GM18519 (cell line): ENCODE data around the gene DNAL4.

ENCODE experiments used
- ATAC-seq: cut with Tn5 transposase; IDR thresholded peaks from one replicate; pipeline ENCODE4 v1.9.1; 2021; ENCODE audit warnings: mild to moderate bottlenecking, moderate library complexity; ENCODE audit not compliant: unreplicated experiment, low FRiP score

The DNAL4 gene

GRCh38 chr22:38793721-38794466 is at the start of gene DNAL4:
Gene DNAL4 (minus strand): TSS chr22:38794143. CDS start chr22:38782731, 11,412 bp downstream.
- ATAC-seq = peak; percentile 82

- ATAC-seq = no peak
Measured at GRCh38 chr22:38843201-38843656, 49.3 kb upstream of the DNAL4 start.

GRCh38 chr22:38842512-38843200 is 48.7 kb upstream of the DNAL4 start:
- ATAC-seq = no peak

GRCh38 chr22:38841635-38842034 is 47.7 kb upstream of the DNAL4 start:
- ATAC-seq = no peak

- ATAC-seq = no peak
Measured at GRCh38 chr22:38841211-38841610, 47.3 kb upstream of the DNAL4 start.

GRCh38 chr22:38840129-38840528 is 46.2 kb upstream of the DNAL4 start:
- ATAC-seq = no peak

GRCh38 chr22:38839686-38840085 is 45.7 kb upstream of the DNAL4 start:
- no peak for ATAC-seq

- no peak for ATAC-seq
Measured at GRCh38 chr22:38837414-38837928, 43.5 kb upstream of the DNAL4 start.

- no peak for ATAC-seq
Measured at GRCh38 chr22:38835888-38836301, 42.0 kb upstream of the DNAL4 start.

GRCh38 chr22:38834991-38835390 is 41.0 kb upstream of the DNAL4 start:
- ATAC-seq = no peak

- ATAC-seq = no peak
Measured at GRCh38 chr22:38834215-38834953, 40.4 kb upstream of the DNAL4 start.

- ATAC-seq = no peak
Measured at GRCh38 chr22:38833061-38833460, 39.1 kb upstream of the DNAL4 start.

GRCh38 chr22:38832005-38832978 is 38.3 kb upstream of the DNAL4 start:
- ATAC-seq = no peak

GRCh38 chr22:38831166-38831945 is 37.4 kb upstream of the DNAL4 start:
- no peak for ATAC-seq

- no peak for ATAC-seq
Measured at GRCh38 chr22:38830845-38831108, 36.8 kb upstream of the DNAL4 start.

GRCh38 chr22:38830026-38830844 is 36.3 kb upstream of the DNAL4 start:
- no peak for ATAC-seq

- no peak for ATAC-seq
Measured at GRCh38 chr22:38829485-38829884, 35.5 kb upstream of the DNAL4 start.

GRCh38 chr22:38828616-38829205 is 34.8 kb upstream of the DNAL4 start:
- no peak for ATAC-seq
